Trophoblast cell (in vitro differentiated cells and primary cell): ENCODE measurements around the gene ADARB2.

Experiments used
- DNase-seq, 2 donors: peaks; one replicate each; pipeline ENCODE4 v3.0.0-alpha.2; 2016
- H2AFZ ChIP-seq: 2 replicates; pipeline ENCODE4 v1.6.1; 2013; ENCODE audit warnings: low read length, moderate library complexity, mild to moderate bottlenecking; ENCODE audit not compliant: insufficient read depth, poor library complexity
- H2AK5ac ChIP-seq: 2 replicates; pipeline ENCODE4 v1.6.1; 2013; ENCODE audit warnings: mild to moderate bottlenecking, low read length
- H2BK120ac ChIP-seq: 2 replicates; pipeline ENCODE4 v1.6.1; 2013; ENCODE audit warnings: low read length, mild to moderate bottlenecking, moderate library complexity; ENCODE audit not compliant: insufficient read depth, poor library complexity
- H2BK12ac ChIP-seq: 2 replicates; pipeline ENCODE4 v1.6.1; 2013; ENCODE audit warnings: mild to moderate bottlenecking, low read length, moderate library complexity
- H2BK5ac ChIP-seq: 2 replicates; pipeline ENCODE4 v1.6.1; 2013; ENCODE audit warnings: low read length, low read depth, moderate library complexity, mild to moderate bottlenecking; ENCODE audit not compliant: poor library complexity
- H3K14ac ChIP-seq: 2 replicates; pipeline ENCODE4 v1.6.1; 2013; ENCODE audit warnings: mild to moderate bottlenecking, low read length
- H3K18ac ChIP-seq: 2 replicates; pipeline ENCODE4 v1.6.1; 2013; ENCODE audit warnings: mild to moderate bottlenecking, low read length
- H3K23ac ChIP-seq: 2 replicates; pipeline ENCODE4 v1.6.1; 2013; ENCODE audit warnings: low read length
- H3K27ac ChIP-seq: 2 replicates; pipeline ENCODE4 v1.5.1; 2013; ENCODE audit warnings: low read depth, mild to moderate bottlenecking, inconsistent platforms, low read length, moderate library complexity
- H3K27me3 ChIP-seq: 2 replicates; pipeline ENCODE4 v1.6.1; 2013; ENCODE audit warnings: inconsistent platforms, mild to moderate bottlenecking, low read length, moderate library complexity; ENCODE audit not compliant: insufficient read depth
- H3K36me3 ChIP-seq, 2 experiments: 1 replicate in 1 of 2; 2 replicates in 1 of 2; pipeline ENCODE4 v1.6.1; 2013; ENCODE audit warnings: low read length in 2 of 2, mild to moderate bottlenecking in 2 of 2, moderate library complexity in 1 of 2; ENCODE audit not compliant: insufficient read depth in 2 of 2, control insufficient read depth in 1 of 2
- H3K4ac ChIP-seq: 2 replicates; pipeline ENCODE4 v1.6.1; 2013; ENCODE audit warnings: low read depth, mild to moderate bottlenecking, low read length, moderate library complexity
- H3K4me1 ChIP-seq, 2 experiments: 1 replicate in 1 of 2; 2 replicates in 1 of 2; pipeline ENCODE4 v1.6.1; 2013; ENCODE audit warnings: low read length in 2 of 2, mild to moderate bottlenecking in 2 of 2, moderate library complexity in 1 of 2; ENCODE audit not compliant: insufficient read depth in 2 of 2, control insufficient read depth in 1 of 2
- H3K4me2 ChIP-seq: 2 replicates; pipeline ENCODE4 v1.6.1; 2013; ENCODE audit warnings: inconsistent platforms, mild to moderate bottlenecking, low read length, moderate library complexity
- H3K4me3 ChIP-seq: 2 replicates; pipeline ENCODE4 v1.5.1; 2013; ENCODE audit warnings: mild to moderate bottlenecking, low read depth, low read length, inconsistent platforms
- H3K79me1 ChIP-seq: one replicate; pipeline ENCODE4 v1.6.1; 2013; ENCODE audit warnings: low read length
- H3K79me2 ChIP-seq: 2 replicates; pipeline ENCODE4 v1.6.1; 2013; ENCODE audit warnings: low read length, mild to moderate bottlenecking; ENCODE audit not compliant: control insufficient read depth, insufficient read depth, poor library complexity
- H3K9ac ChIP-seq: 2 replicates; pipeline ENCODE4 v1.6.1; 2013; ENCODE audit warnings: mild to moderate bottlenecking, low read length
- H3K9me3 ChIP-seq: 2 replicates; pipeline ENCODE4 v1.6.1; 2013; ENCODE audit warnings: low read depth, mild to moderate bottlenecking, control low read depth, inconsistent platforms, low read length; ENCODE audit not compliant: insufficient read depth
- H4K12ac ChIP-seq: 2 replicates; pipeline ENCODE4 v1.6.1; 2013; ENCODE audit warnings: low read depth, mild to moderate bottlenecking, low read length, moderate library complexity
- H4K8ac ChIP-seq: 2 replicates; pipeline ENCODE4 v1.6.1; 2013; ENCODE audit warnings: low read depth, mild to moderate bottlenecking, low read length, moderate library complexity
- H4K91ac ChIP-seq: one replicate; pipeline ENCODE4 v1.6.1; 2013; ENCODE audit warnings: low read depth, mild to moderate bottlenecking, low read length, moderate library complexity
- WGBS: extraction: QIAGEN DNeasy Blood & Tissue Kit; methylation state at CpG from one replicate; pipeline ENCODE4 v1.1.7; 2013; ENCODE audit warnings: missing lambda C conversion rate; ENCODE audit not compliant: insufficient read length, insufficient coverage; ENCODE audit errors: extremely low coverage; 5-methylcytosine and 5-hydroxymethylcytosine counted together

ADARB2 gene

DNA sequence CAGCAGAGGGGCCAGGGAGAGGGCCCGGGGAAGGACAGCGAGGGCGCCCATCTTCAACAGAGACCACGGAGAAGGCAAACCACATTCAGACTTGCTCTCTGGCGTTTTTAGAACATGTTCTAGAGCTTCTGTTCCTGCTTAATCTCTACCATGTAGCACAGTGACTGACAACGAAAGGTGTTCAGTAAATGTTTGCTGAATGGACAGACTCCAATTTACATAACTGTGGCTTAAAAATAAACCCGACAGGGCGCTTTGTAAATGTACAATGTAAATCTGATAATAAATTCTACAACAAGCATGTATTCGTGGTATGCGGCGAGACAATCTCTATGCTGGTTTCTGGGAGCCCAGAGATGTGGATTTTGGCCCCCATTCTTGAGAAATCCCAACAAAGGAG is 10.5 kb downstream of the ADARB2 start:
- no peak overlapping the region for H4K91ac ChIP-seq
- no peak overlapping the region for H2AK5ac ChIP-seq
- H3K27ac ChIP-seq: no peak overlapping the region
- H2BK5ac ChIP-seq: no peak overlapping the region
- H4K12ac ChIP-seq: no peak overlapping the region
- H3K4ac ChIP-seq: no peak overlapping the region
- no peak overlapping the region for H2BK120ac ChIP-seq
- H3K14ac ChIP-seq: no peak overlapping the region
- no peaks in the 10 kb centered on the region for H3K4me1 ChIP-seq
- H3K23ac ChIP-seq: no peak overlapping the region
- no peak overlapping the region for H4K8ac ChIP-seq
- no peak overlapping the region for H3K4me2 ChIP-seq
- no peaks in the 10 kb centered on the region for H3K27me3 ChIP-seq
- no peak overlapping the region for H2BK12ac ChIP-seq
- no peaks in the 10 kb centered on the region for H3K36me3 ChIP-seq
- H3K18ac ChIP-seq: no peak overlapping the region
- no peak overlapping the region for H3K9ac ChIP-seq
- H3K79me1 ChIP-seq: no peaks in the 10 kb centered on the region
- no peaks in the 10 kb centered on the region for H3K79me2 ChIP-seq
- H3K9me3 ChIP-seq: no peaks in the 10 kb centered on the region
- no peak for DNase-seq
- H2AFZ ChIP-seq: no peak overlapping the region
- no CpG with 5 or more reads among the region's 11 CpGs for WGBS
- no peak overlapping the region for H3K4me3 ChIP-seq

DNA sequence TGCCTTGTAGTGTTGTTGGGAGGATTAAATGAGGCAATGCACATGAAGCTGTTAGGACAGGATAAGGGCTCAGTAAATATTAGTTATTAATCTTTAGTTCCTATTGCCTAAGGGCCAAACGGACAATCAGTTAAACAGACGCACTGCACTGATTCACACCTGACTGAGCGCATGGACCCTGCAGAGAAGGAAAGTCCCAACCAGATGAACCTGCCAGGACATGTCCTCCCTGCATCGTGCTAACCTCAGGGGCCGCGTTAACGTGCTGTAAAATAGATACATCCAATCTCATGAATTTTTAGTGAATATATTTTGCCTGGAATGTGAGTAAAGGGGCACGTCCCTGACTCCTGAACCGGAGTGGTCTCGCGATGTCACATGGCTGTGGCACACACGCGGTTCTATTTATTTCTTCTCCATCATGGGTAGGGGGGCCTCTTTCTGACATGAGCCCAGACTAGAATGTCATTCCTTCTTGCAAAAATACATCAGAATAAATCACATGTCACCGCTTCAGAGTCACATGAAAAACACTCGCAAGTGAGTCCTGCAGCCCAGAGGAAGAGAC is 12.3 kb downstream of the ADARB2 start:
- no peak overlapping the region for H3K14ac ChIP-seq
- H3K36me3 ChIP-seq: no peaks in the 10 kb centered on the region
- no peak overlapping the region for H3K9ac ChIP-seq
- no peak overlapping the region for H3K4me2 ChIP-seq
- DNase-seq: no peak
- H3K4ac ChIP-seq: no peak overlapping the region
- H4K12ac ChIP-seq: no peak overlapping the region
- no peak overlapping the region for H2BK12ac ChIP-seq
- no peaks in the 10 kb centered on the region for H3K27me3 ChIP-seq
- H2BK5ac ChIP-seq: no peak overlapping the region
- no peaks in the 10 kb centered on the region for H3K79me1 ChIP-seq
- no peak overlapping the region for H3K18ac ChIP-seq
- no peak overlapping the region for H2AFZ ChIP-seq
- no peak overlapping the region for H2AK5ac ChIP-seq
- H3K9me3 ChIP-seq: no peaks in the 10 kb centered on the region
- no peak overlapping the region for H3K23ac ChIP-seq
- H3K4me3 ChIP-seq: no peak overlapping the region
- no peak overlapping the region for H4K8ac ChIP-seq
- H4K91ac ChIP-seq: no peak overlapping the region
- H3K79me2 ChIP-seq: no peaks in the 10 kb centered on the region
- no CpG with 5 or more reads among the region's 15 CpGs for WGBS
- H3K4me1 ChIP-seq: no peaks in the 10 kb centered on the region
- no peak overlapping the region for H3K27ac ChIP-seq
- H2BK120ac ChIP-seq: no peak overlapping the region

- no peak for DNase-seq
- Histone ChIP-seq H3K9me3 (peaks cover 1% of the 10 kb centered on the region), H2AK5ac (no peak overlapping the region), H3K4me2 (no peak overlapping the region), H2BK5ac (no peak overlapping the region), H2AFZ (no peak overlapping the region), H3K27ac (no peak overlapping the region), H4K8ac (no peak overlapping the region), H4K91ac (no peak overlapping the region), H4K12ac (no peak overlapping the region), H3K14ac (no peak overlapping the region), H3K9ac (no peak overlapping the region), H2BK12ac (no peak overlapping the region), H3K23ac (no peak overlapping the region), H3K18ac (no peak overlapping the region), H3K79me2 (no peaks in the 10 kb centered on the region), H3K4me3 (no peak overlapping the region), H3K4me1 (peaks cover 0 to 2% of the 10 kb centered on the region in 2 experiments), H3K36me3 (no peaks in the 10 kb centered on the region), H3K4ac (no peak overlapping the region), H2BK120ac (no peak overlapping the region), H3K79me1 (no peaks in the 10 kb centered on the region), H3K27me3 (no peaks in the 10 kb centered on the region)
- WGBS: no CpG with 5 or more reads among the region's 4 CpGs
These were observed 20.5 kb downstream of the ADARB2 start for GRCh38 chr10:1716839-1717238.

DNA sequence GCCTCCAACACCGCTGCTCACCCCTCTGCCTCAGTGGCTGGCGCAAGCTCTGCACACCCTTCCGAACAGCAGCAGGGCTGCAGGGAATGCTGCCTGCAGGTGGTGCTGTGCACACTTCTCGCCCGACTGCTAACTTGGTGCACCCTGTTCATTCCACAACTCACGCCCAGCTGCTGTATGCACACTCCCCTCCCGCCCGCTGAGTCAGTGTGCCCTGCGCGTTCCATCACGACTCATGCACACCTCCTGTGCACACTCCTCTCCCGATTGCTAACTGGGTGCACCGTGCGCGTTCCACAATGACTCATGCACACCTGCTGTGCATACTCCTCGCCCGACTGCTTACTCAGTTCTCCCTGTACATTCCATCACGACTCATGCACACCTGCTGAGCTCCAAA is 21.5 kb downstream of the ADARB2 start:
- DNase-seq: peak in 1 of 2 donors; percentile 6
- H4K12ac ChIP-seq: no peak overlapping the region
- peaks cover 0 to 2% of the 10 kb centered on the region in 2 experiments for H3K4me1 ChIP-seq
- no peak overlapping the region for H3K23ac ChIP-seq
- no peaks in the 10 kb centered on the region for H3K79me1 ChIP-seq
- no peak overlapping the region for H3K4me2 ChIP-seq
- no peak overlapping the region for H2AK5ac ChIP-seq
- no peaks in the 10 kb centered on the region for H3K27me3 ChIP-seq
- no peak overlapping the region for H3K27ac ChIP-seq
- H3K14ac ChIP-seq: no peak overlapping the region
- H4K91ac ChIP-seq: no peak overlapping the region
- no peak overlapping the region for H3K9ac ChIP-seq
- no peaks in the 10 kb centered on the region for H3K79me2 ChIP-seq
- no peak overlapping the region for H2AFZ ChIP-seq
- H3K4ac ChIP-seq: no peak overlapping the region
- H4K8ac ChIP-seq: no peak overlapping the region
- H2BK120ac ChIP-seq: no peak overlapping the region
- no peak overlapping the region for H3K4me3 ChIP-seq
- peaks cover 1% of the 10 kb centered on the region for H3K9me3 ChIP-seq
- H2BK12ac ChIP-seq: no peak overlapping the region
- H3K18ac ChIP-seq: no peak overlapping the region
- no CpG with 5 or more reads among the region's 18 CpGs for WGBS
- H2BK5ac ChIP-seq: no peak overlapping the region
- no peaks in the 10 kb centered on the region for H3K36me3 ChIP-seq
